Endothelial cell (in vitro differentiated cells): ENCODE results near the gene DNAH10. TPM values are rescaled to one million over a fixed set of nuclear protein-coding genes. Genes with fewer than 3 reads are reported as not detected.

Experiments
- DNase-seq: peaks from one replicate; pipeline ENCODE4 v3.0.0; 2021; ENCODE audit warnings: low spot score
- H3K27ac Mint-ChIP-seq: one replicate; pipeline ENCODE4 v1.8.0; 2021; ENCODE audit warnings: mixed read lengths, inconsistent platforms; ENCODE audit not compliant: unreplicated experiment
- H3K27me3 Mint-ChIP-seq: one replicate; pipeline ENCODE4 v1.8.0; 2021; ENCODE audit warnings: mild to moderate bottlenecking, moderate library complexity, mixed read lengths, inconsistent platforms; ENCODE audit not compliant: unreplicated experiment
- H3K36me3 Mint-ChIP-seq: one replicate; pipeline ENCODE4 v1.8.0; 2021; ENCODE audit warnings: mild to moderate bottlenecking, low read depth, mixed read lengths, inconsistent platforms; ENCODE audit not compliant: unreplicated experiment
- H3K4me1 Mint-ChIP-seq: one replicate; pipeline ENCODE4 v1.8.0; 2021; ENCODE audit warnings: mild to moderate bottlenecking, mixed read lengths, inconsistent platforms; ENCODE audit not compliant: unreplicated experiment
- H3K4me3 Mint-ChIP-seq: one replicate; pipeline ENCODE4 v1.8.0; 2021; ENCODE audit warnings: mild to moderate bottlenecking, mixed read lengths, inconsistent platforms; ENCODE audit not compliant: unreplicated experiment
- H3K9me3 Mint-ChIP-seq: one replicate; pipeline ENCODE4 v1.8.0; 2021; ENCODE audit warnings: mixed read lengths, inconsistent platforms; ENCODE audit not compliant: unreplicated experiment
- CTCF ChIP-seq: fragments of 200-600 bp; sonication (generic); IDR thresholded peaks from one replicate; pipeline ENCODE4 v1.5.0; 2021; ENCODE audit warnings: antibody characterized with exemption; ENCODE audit not compliant: unreplicated experiment
- total RNA-seq: library from RNA; stranded (reverse); fragmentation: NEBNext Ultra II Directional; extraction: Animal tissue kit (Norgen Biotek cat#: 25700); gene quantifications from one replicate; pipeline ENCODE4 v1.2.1, GENCODE V29; 2021; ENCODE audit not compliant: unreplicated experiment

The DNAH10 gene
- total RNA-seq, 1 donor from 2014 or later = 1.2 TPM

DNA sequence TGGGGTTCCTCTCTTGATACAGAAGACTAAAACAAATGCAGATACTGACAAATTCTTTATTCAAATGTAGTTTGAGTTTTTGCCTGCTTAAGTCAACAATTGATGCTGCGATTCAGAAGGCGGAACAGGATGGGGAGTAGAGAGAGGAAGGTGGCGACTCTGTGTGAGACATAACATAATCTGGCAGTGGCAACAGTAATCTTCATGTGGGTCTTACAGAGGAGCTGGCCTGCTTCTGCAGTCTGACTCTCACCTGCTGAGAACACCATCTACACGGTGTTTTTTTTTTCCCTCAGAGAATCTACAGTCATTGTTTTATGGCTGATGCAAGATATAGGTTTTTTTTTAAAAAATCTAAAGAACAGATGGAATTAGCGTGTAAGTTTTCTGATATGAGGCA, 200.4 kb downstream of the DNAH10 start:
- H3K36me3 Mint-ChIP-seq = peaks cover 4% of the 10 kb centered on the region
- H3K27ac Mint-ChIP-seq = no peak overlapping the region
- no peaks in the 10 kb centered on the region for H3K27me3 Mint-ChIP-seq
- H3K4me3 Mint-ChIP-seq = no peak overlapping the region
- H3K4me1 Mint-ChIP-seq = peaks cover 4% of the 10 kb centered on the region
- DNase-seq = no peak
- TF ChIP-seq CTCF = no peak
- no peaks in the 10 kb centered on the region for H3K9me3 Mint-ChIP-seq

DNA sequence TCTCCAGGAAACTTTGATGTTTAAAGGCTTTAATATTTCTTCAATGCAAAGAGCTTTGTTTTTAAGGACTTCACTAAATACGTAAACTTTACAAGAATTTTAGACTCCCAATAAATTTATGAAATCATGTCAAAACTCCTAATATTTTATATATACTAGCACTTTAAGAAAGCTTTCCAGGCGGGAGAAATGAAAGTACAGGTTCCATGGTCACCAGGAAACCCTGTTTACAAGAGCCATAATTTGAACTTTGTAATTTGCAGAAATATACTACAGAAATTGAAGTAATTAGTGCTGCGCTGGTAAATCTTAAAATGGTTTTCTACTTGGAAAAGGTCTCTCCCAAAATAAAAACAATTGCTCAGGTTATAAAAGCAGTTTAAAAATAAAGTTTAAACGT, 201.7 kb downstream of the DNAH10 start:
- Mint-ChIP-seq H3K36me3 (peaks cover 6% of the 10 kb centered on the region), H3K9me3 (no peaks in the 10 kb centered on the region), H3K4me3 (no peak overlapping the region), H3K27me3 (no peaks in the 10 kb centered on the region), H3K27ac (no peak overlapping the region), H3K4me1 (peaks cover 4% of the 10 kb centered on the region)
- DNase-seq = no peak
- TF ChIP-seq CTCF = no peak

- no peak overlapping the region for H3K4me3 Mint-ChIP-seq
- no peak overlapping the region for H3K27ac Mint-ChIP-seq
- peaks cover 6% of the 10 kb centered on the region for H3K36me3 Mint-ChIP-seq
- peaks cover 4% of the 10 kb centered on the region for H3K4me1 Mint-ChIP-seq
- DNase-seq = no peak
- no peaks in the 10 kb centered on the region for H3K27me3 Mint-ChIP-seq
- H3K9me3 Mint-ChIP-seq = no peaks in the 10 kb centered on the region
- no peak for TF ChIP-seq CTCF
Observed at GRCh38 chr12:123965382-123965781, 203.3 kb downstream of the DNAH10 start.

DNA sequence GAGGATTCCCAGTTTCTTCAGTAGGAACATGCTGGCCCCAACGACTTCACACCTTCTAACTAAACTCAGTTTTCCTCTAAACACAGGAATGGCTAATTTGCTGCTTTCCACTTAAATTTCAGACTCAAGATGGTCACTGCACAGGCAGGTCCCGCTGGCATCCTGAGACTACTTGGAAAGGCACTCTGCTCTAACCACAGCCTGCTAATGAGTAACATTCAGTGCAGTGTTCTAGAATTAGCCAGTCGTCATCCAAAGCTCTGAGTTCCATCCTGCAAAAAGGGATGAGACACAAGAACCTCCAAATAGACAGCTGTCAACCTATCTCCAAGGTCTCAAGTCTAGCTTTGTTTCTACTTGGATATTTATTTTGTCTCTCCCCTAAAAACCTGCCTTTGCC, 204.5 kb downstream of the DNAH10 start:
- no peaks in the 10 kb centered on the region for H3K9me3 Mint-ChIP-seq
- H3K27ac Mint-ChIP-seq = no peak overlapping the region
- H3K27me3 Mint-ChIP-seq = peaks cover 5% of the 10 kb centered on the region
- DNase-seq = no peak
- no peak overlapping the region for H3K4me3 Mint-ChIP-seq
- peaks cover 9% of the 10 kb centered on the region for H3K36me3 Mint-ChIP-seq
- peaks cover 7% of the 10 kb centered on the region for H3K4me1 Mint-ChIP-seq
- no peak for TF ChIP-seq CTCF

- no peak overlapping the region for H3K4me3 Mint-ChIP-seq
- no peaks in the 10 kb centered on the region for H3K9me3 Mint-ChIP-seq
- H3K27me3 Mint-ChIP-seq = peaks cover 6% of the 10 kb centered on the region
- peaks cover 11% of the 10 kb centered on the region for H3K36me3 Mint-ChIP-seq
- DNase-seq = no peak
- no peak for TF ChIP-seq CTCF
- no peak overlapping the region for H3K27ac Mint-ChIP-seq
- H3K4me1 Mint-ChIP-seq = peaks cover 8% of the 10 kb centered on the region
Observed at GRCh38 chr12:123967121-123967586, 205.1 kb downstream of the DNAH10 start.
